ENCODE data around the gene ANXA8. TPM values are rescaled to one million over a fixed set of nuclear protein-coding genes. Genes with fewer than 3 reads are reported as not detected.
"Not testable (repeated sequence)": the region's sequence is repeated elsewhere in the genome, so short reads cannot be mapped to it uniquely, and the experiment has no call there.

Gene ANXA8
- total RNA-seq (1 to 10 TPM in 1 of 2 donors, under 1 TPM in 1; 0.09 to 1.6 TPM), polyA plus RNA-seq (1 to 10 TPM; 1.1 to 1.2 TPM)

GRCh38 chr10:47483923-47484322 is at the start of gene ANXA8:
ANXA8 (minus strand) TSS chr10:47484115; CDS start chr10:47483933, 182 bp downstream.
- not testable (repeated sequence) for H3K27me3 ChIP-seq (ENCODE audit: control insufficient read depth in 4 of 4, insufficient read depth in 4 of 4, low read length in 3 of 4); H3K4me1 ChIP-seq (ENCODE audit: control insufficient read depth in 4 of 4, insufficient read depth in 4 of 4, low read length in 3 of 4); DNase-seq (ENCODE audit: low spot score); H3K36me3 ChIP-seq (ENCODE audit: control insufficient read depth in 4 of 4, insufficient read depth in 3 of 4, low read depth in 1 of 4, low read length in 3 of 4); H3K9ac ChIP-seq (ENCODE audit: low read depth in 1 of 2, low read length in 2 of 2); H3K9me3 ChIP-seq (ENCODE audit: control insufficient read depth in 4 of 4, low read length in 3 of 4); H3K27ac ChIP-seq (ENCODE audit: low read depth in 1 of 2, low read length in 2 of 2); H3K4me3 ChIP-seq (ENCODE audit: low read depth in 1 of 3, low read length in 3 of 3)
- 90% methylated on average over 8 of the region's 11 CpGs for whole genome bisulfite sequencing

GRCh38 chr10:47523475-47523874 is 39.6 kb upstream of the ANXA8 start, which contains the start of gene AGAP9:
AGAP9 (minus strand) TSS chr10:47523638; CDS start chr10:47523526, 112 bp downstream.
- not testable (repeated sequence) for H3K36me3 ChIP-seq (ENCODE audit: control insufficient read depth in 4 of 4, insufficient read depth in 3 of 4, low read depth in 1 of 4, low read length in 3 of 4); H3K27ac ChIP-seq (ENCODE audit: low read depth in 1 of 2, low read length in 2 of 2); H3K9me3 ChIP-seq (ENCODE audit: control insufficient read depth in 4 of 4, low read length in 3 of 4); DNase-seq (ENCODE audit: low spot score); H3K27me3 ChIP-seq (ENCODE audit: control insufficient read depth in 4 of 4, insufficient read depth in 4 of 4, low read length in 3 of 4); H3K9ac ChIP-seq (ENCODE audit: low read depth in 1 of 2, low read length in 2 of 2); H3K4me1 ChIP-seq (ENCODE audit: control insufficient read depth in 4 of 4, insufficient read depth in 4 of 4, low read length in 3 of 4); H3K4me3 ChIP-seq (ENCODE audit: low read depth in 1 of 3, low read length in 3 of 3)
- WGBS: no CpG with 5 or more reads among the region's 20 CpGs

- not testable (repeated sequence) for H3K27me3 ChIP-seq (ENCODE audit: control insufficient read depth in 4 of 4, insufficient read depth in 4 of 4, low read length in 3 of 4); H3K27ac ChIP-seq (ENCODE audit: low read depth in 1 of 2, low read length in 2 of 2); DNase-seq (ENCODE audit: low spot score); H3K36me3 ChIP-seq (ENCODE audit: control insufficient read depth in 4 of 4, insufficient read depth in 3 of 4, low read depth in 1 of 4, low read length in 3 of 4); H3K4me3 ChIP-seq (ENCODE audit: low read depth in 1 of 3, low read length in 3 of 3); H3K4me1 ChIP-seq (ENCODE audit: control insufficient read depth in 4 of 4, insufficient read depth in 4 of 4, low read length in 3 of 4); H3K9ac ChIP-seq (ENCODE audit: low read depth in 1 of 2, low read length in 2 of 2); H3K9me3 ChIP-seq (ENCODE audit: control insufficient read depth in 4 of 4, low read length in 3 of 4)
- 97% methylated on average over 9 of the region's 9 CpGs for WGBS
These were observed 18.4 kb upstream of the ANXA8 start for GRCh38 chr10:47502313-47502712.

- H3K9ac ChIP-seq (ENCODE audit: low read depth in 1 of 2, low read length in 2 of 2); H3K9me3 ChIP-seq (ENCODE audit: control insufficient read depth in 4 of 4, low read length in 3 of 4); H3K27ac ChIP-seq (ENCODE audit: low read depth in 1 of 2, low read length in 2 of 2); DNase-seq (ENCODE audit: low spot score); H3K4me3 ChIP-seq (ENCODE audit: low read depth in 1 of 3, low read length in 3 of 3); H3K36me3 ChIP-seq (ENCODE audit: control insufficient read depth in 4 of 4, insufficient read depth in 3 of 4, low read depth in 1 of 4, low read length in 3 of 4); H3K27me3 ChIP-seq (ENCODE audit: control insufficient read depth in 4 of 4, insufficient read depth in 4 of 4, low read length in 3 of 4); H3K4me1 ChIP-seq (ENCODE audit: control insufficient read depth in 4 of 4, insufficient read depth in 4 of 4, low read length in 3 of 4): not testable (repeated sequence)
- WGBS: 11% methylated on average over 1 of the region's 6 CpGs
These were observed 10.3 kb upstream of the ANXA8 start for GRCh38 chr10:47494226-47494625.

- not testable (repeated sequence) for H3K27ac ChIP-seq (ENCODE audit: low read depth in 1 of 2, low read length in 2 of 2); H3K4me1 ChIP-seq (ENCODE audit: control insufficient read depth in 4 of 4, insufficient read depth in 4 of 4, low read length in 3 of 4); H3K9ac ChIP-seq (ENCODE audit: low read depth in 1 of 2, low read length in 2 of 2); H3K9me3 ChIP-seq (ENCODE audit: control insufficient read depth in 4 of 4, low read length in 3 of 4); H3K4me3 ChIP-seq (ENCODE audit: low read depth in 1 of 3, low read length in 3 of 3); H3K36me3 ChIP-seq (ENCODE audit: control insufficient read depth in 4 of 4, insufficient read depth in 3 of 4, low read depth in 1 of 4, low read length in 3 of 4); DNase-seq (ENCODE audit: low spot score); H3K27me3 ChIP-seq (ENCODE audit: control insufficient read depth in 4 of 4, insufficient read depth in 4 of 4, low read length in 3 of 4)
- 96% methylated on average over 8 of the region's 9 CpGs for WGBS
These were observed 7.7 kb upstream of the ANXA8 start, which contains the start of gene FAM25G for GRCh38 chr10:47491600-47491999. FAM25G (minus strand) TSS chr10:47491700; CDS start chr10:47491674, 26 bp downstream.

- not testable (repeated sequence) for H3K4me1 ChIP-seq (ENCODE audit: control insufficient read depth in 4 of 4, insufficient read depth in 4 of 4, low read length in 3 of 4); H3K27me3 ChIP-seq (ENCODE audit: control insufficient read depth in 4 of 4, insufficient read depth in 4 of 4, low read length in 3 of 4); H3K36me3 ChIP-seq (ENCODE audit: control insufficient read depth in 4 of 4, insufficient read depth in 3 of 4, low read depth in 1 of 4, low read length in 3 of 4); H3K27ac ChIP-seq (ENCODE audit: low read depth in 1 of 2, low read length in 2 of 2); H3K4me3 ChIP-seq (ENCODE audit: low read depth in 1 of 3, low read length in 3 of 3); DNase-seq (ENCODE audit: low spot score); H3K9ac ChIP-seq (ENCODE audit: low read depth in 1 of 2, low read length in 2 of 2); H3K9me3 ChIP-seq (ENCODE audit: control insufficient read depth in 4 of 4, low read length in 3 of 4)
- WGBS: over 99% methylated on average over 3 of the region's 7 CpGs
These were observed 5.7 kb upstream of the ANXA8 start for GRCh38 chr10:47489630-47490029.

- not testable (repeated sequence) for H3K36me3 ChIP-seq (ENCODE audit: control insufficient read depth in 4 of 4, insufficient read depth in 3 of 4, low read depth in 1 of 4, low read length in 3 of 4); DNase-seq (ENCODE audit: low spot score); H3K27ac ChIP-seq (ENCODE audit: low read depth in 1 of 2, low read length in 2 of 2); H3K27me3 ChIP-seq (ENCODE audit: control insufficient read depth in 4 of 4, insufficient read depth in 4 of 4, low read length in 3 of 4); H3K9ac ChIP-seq (ENCODE audit: low read depth in 1 of 2, low read length in 2 of 2); H3K4me3 ChIP-seq (ENCODE audit: low read depth in 1 of 3, low read length in 3 of 3); H3K4me1 ChIP-seq (ENCODE audit: control insufficient read depth in 4 of 4, insufficient read depth in 4 of 4, low read length in 3 of 4); H3K9me3 ChIP-seq (ENCODE audit: control insufficient read depth in 4 of 4, low read length in 3 of 4)
- WGBS: 74% methylated on average over 3 of the region's 4 CpGs
These were observed 2.0 kb upstream of the ANXA8 start for GRCh38 chr10:47485943-47486342.

- not testable (repeated sequence) for H3K27me3 ChIP-seq (ENCODE audit: control insufficient read depth in 4 of 4, insufficient read depth in 4 of 4, low read length in 3 of 4); DNase-seq (ENCODE audit: low spot score); H3K9ac ChIP-seq (ENCODE audit: low read depth in 1 of 2, low read length in 2 of 2); H3K9me3 ChIP-seq (ENCODE audit: control insufficient read depth in 4 of 4, low read length in 3 of 4); H3K27ac ChIP-seq (ENCODE audit: low read depth in 1 of 2, low read length in 2 of 2); H3K4me1 ChIP-seq (ENCODE audit: control insufficient read depth in 4 of 4, insufficient read depth in 4 of 4, low read length in 3 of 4); H3K36me3 ChIP-seq (ENCODE audit: control insufficient read depth in 4 of 4, insufficient read depth in 3 of 4, low read depth in 1 of 4, low read length in 3 of 4); H3K4me3 ChIP-seq (ENCODE audit: low read depth in 1 of 3, low read length in 3 of 3)
- WGBS: 92% methylated on average over 11 of the region's 11 CpGs
These were observed 871 bp upstream of the ANXA8 start for GRCh38 chr10:47484786-47485185.

GRCh38 chr10:47482367-47482766 is 1.5 kb downstream of the ANXA8 start:
- H3K27me3 ChIP-seq (ENCODE audit: control insufficient read depth in 4 of 4, insufficient read depth in 4 of 4, low read length in 3 of 4); H3K9me3 ChIP-seq (ENCODE audit: control insufficient read depth in 4 of 4, low read length in 3 of 4); H3K27ac ChIP-seq (ENCODE audit: low read depth in 1 of 2, low read length in 2 of 2); H3K4me3 ChIP-seq (ENCODE audit: low read depth in 1 of 3, low read length in 3 of 3); H3K36me3 ChIP-seq (ENCODE audit: control insufficient read depth in 4 of 4, insufficient read depth in 3 of 4, low read depth in 1 of 4, low read length in 3 of 4); H3K9ac ChIP-seq (ENCODE audit: low read depth in 1 of 2, low read length in 2 of 2); DNase-seq (ENCODE audit: low spot score); H3K4me1 ChIP-seq (ENCODE audit: control insufficient read depth in 4 of 4, insufficient read depth in 4 of 4, low read length in 3 of 4): not testable (repeated sequence)
- WGBS: no CpG with 5 or more reads among the region's 1 CpG
